DND-41 (cell line): ENCODE results near the gene SIDT2.

Experiments used
- ATAC-seq: fragments of 200-7000 bp; cut with Tn5 transposase; 3 replicates; pipeline ENCODE4 v1.9.1; 2021; ENCODE audit warnings: low read depth; ENCODE audit not compliant: insufficient read depth
- DNase-seq: peaks from one replicate; pipeline ENCODE4 v3.0.0-alpha.2; 2020
- H2AFZ ChIP-seq: 2 replicates; pipeline ENCODE4 v1.6.0; 2012; ENCODE audit warnings: low read depth, low read length
- H3K27ac ChIP-seq: 2 replicates; pipeline ENCODE4 v1.5.1; 2012; ENCODE audit warnings: low read length, inconsistent platforms
- H3K27me3 ChIP-seq: fragments of 200-600 bp; sonication (generic); 2 replicates; pipeline ENCODE4 v1.6.0; 2012; ENCODE audit warnings: low read length, mild to moderate bottlenecking, inconsistent platforms; ENCODE audit not compliant: insufficient read depth, poor library complexity
- H3K36me3 ChIP-seq: 2 replicates; pipeline ENCODE4 v1.5.1; 2012; ENCODE audit warnings: low read length, inconsistent platforms; ENCODE audit not compliant: insufficient read depth
- H3K4me1 ChIP-seq: 2 replicates; pipeline ENCODE4 v1.5.1; 2012; ENCODE audit warnings: mild to moderate bottlenecking, low read length; ENCODE audit not compliant: insufficient read depth
- H3K4me2 ChIP-seq: 2 replicates; pipeline ENCODE4 v1.6.0; 2012; ENCODE audit warnings: mild to moderate bottlenecking, moderate library complexity, low read length, inconsistent platforms; ENCODE audit not compliant: insufficient read depth
- H3K4me3 ChIP-seq, 2 experiments: fragments of 200-600 bp in 1 of 2; shearing (Covaris generic) in 1 of 2; 2 replicates each; pipeline ENCODE4 v1.5.1; 2012 to 2016; ENCODE audit warnings: inconsistent platforms in 2 of 2, low read length in 2 of 2, mild to moderate bottlenecking in 2 of 2, low read depth in 1 of 2, moderate library complexity in 1 of 2
- H3K79me2 ChIP-seq: 2 replicates; pipeline ENCODE4 v1.6.0; 2012; ENCODE audit warnings: low read length, inconsistent platforms; ENCODE audit not compliant: insufficient read depth
- H3K9ac ChIP-seq: 2 replicates; pipeline ENCODE4 v1.6.0; 2012; ENCODE audit warnings: low read depth, mild to moderate bottlenecking, inconsistent platforms, low read length, moderate library complexity
- H3K9me3 ChIP-seq: 2 replicates; pipeline ENCODE4 v1.5.1; 2012; ENCODE audit warnings: low read length, moderate library complexity, mild to moderate bottlenecking, inconsistent platforms; ENCODE audit not compliant: insufficient read depth, severe bottlenecking
- H4K20me1 ChIP-seq: 2 replicates; pipeline ENCODE4 v1.6.0; 2012; ENCODE audit warnings: low read length; ENCODE audit not compliant: insufficient read depth
- EZH2 ChIP-seq: IDR thresholded peaks from 3 replicates; pipeline ENCODE4 v1.6.1; 2012; ENCODE audit warnings: borderline replicate concordance, low read depth, mild to moderate bottlenecking, moderate library complexity, low read length, inconsistent platforms; ENCODE audit not compliant: severe bottlenecking
- TF ChIP-seq, protein P1 (sequence below): IDR thresholded peaks from 2 replicates; pipeline ENCODE4 v1.5.1; 2012; ENCODE audit warnings: borderline replicate concordance, low read length, moderate library complexity, mild to moderate bottlenecking; ENCODE audit not compliant: poor library complexity, severe bottlenecking; ENCODE audit errors: extremely low read depth

SIDT2 gene

DNA sequence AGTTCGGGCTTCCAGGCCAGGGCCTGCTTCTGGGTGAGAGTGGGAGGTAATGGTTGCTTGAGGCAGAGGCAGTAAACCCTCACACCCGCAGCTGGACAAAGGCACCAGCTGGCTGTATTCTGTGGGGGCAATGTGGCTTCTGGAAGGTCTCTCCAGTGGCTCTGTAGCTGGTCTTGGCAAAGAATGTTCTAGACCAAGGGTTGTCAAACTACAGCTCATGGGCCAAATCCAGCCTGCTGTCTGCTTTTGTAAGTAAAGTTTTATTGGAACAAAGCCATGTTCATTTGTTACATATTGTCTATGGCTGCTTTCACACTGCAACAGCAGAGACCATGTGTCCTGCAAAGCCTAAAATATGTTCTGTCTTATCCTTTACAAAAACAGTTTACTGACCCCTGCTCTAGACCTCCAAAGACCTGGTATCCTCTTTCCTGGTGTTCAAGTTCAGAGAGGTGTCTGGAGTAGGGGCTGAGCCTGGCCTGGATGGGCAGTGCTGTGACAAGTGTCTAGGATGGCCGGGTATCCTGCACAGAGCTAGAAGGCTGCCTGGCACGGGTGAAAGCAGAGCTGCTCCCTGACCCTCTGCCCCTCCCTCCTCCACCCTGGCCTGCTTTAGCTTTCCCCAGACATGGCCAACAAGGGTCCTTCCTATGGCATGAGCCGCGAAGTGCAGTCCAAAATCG lies 24.0 kb downstream of the SIDT2 start:
- Histone ChIP-seq H3K9me3 (no peaks in the 10 kb centered on the region), H3K27ac (no peak overlapping the region), H3K36me3 (peaks cover 12% of the 10 kb centered on the region), H4K20me1 (no peaks in the 10 kb centered on the region), H3K4me1 (no peaks in the 10 kb centered on the region), H3K79me2 (no peaks in the 10 kb centered on the region), H3K27me3 (no peaks in the 10 kb centered on the region), H3K9ac (no peak overlapping the region), H3K4me3 (no peak overlapping the region), H3K4me2 (no peak overlapping the region), H2AFZ (no peak overlapping the region)
- TF ChIP-seq, protein P1, sequence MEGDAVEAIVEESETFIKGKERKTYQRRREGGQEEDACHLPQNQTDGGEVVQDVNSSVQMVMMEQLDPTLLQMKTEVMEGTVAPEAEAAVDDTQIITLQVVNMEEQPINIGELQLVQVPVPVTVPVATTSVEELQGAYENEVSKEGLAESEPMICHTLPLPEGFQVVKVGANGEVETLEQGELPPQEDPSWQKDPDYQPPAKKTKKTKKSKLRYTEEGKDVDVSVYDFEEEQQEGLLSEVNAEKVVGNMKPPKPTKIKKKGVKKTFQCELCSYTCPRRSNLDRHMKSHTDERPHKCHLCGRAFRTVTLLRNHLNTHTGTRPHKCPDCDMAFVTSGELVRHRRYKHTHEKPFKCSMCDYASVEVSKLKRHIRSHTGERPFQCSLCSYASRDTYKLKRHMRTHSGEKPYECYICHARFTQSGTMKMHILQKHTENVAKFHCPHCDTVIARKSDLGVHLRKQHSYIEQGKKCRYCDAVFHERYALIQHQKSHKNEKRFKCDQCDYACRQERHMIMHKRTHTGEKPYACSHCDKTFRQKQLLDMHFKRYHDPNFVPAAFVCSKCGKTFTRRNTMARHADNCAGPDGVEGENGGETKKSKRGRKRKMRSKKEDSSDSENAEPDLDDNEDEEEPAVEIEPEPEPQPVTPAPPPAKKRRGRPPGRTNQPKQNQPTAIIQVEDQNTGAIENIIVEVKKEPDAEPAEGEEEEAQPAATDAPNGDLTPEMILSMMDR, result no peak
- TF ChIP-seq EZH2, result no peak
- DNase-seq (no peak), ATAC-seq (no peak)

DNA sequence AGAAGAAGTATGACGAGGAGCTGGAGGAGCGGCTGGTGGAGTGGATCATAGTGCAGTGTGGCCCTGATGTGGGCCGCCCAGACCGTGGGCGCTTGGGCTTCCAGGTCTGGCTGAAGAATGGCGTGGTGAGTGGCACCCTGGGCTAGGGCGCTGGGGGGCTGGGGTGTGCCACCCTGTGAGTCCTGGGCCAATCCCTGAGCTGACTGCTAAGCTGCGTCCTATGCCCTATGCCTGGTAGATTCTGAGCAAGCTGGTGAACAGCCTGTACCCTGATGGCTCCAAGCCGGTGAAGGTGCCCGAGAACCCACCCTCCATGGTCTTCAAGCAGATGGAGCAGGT lies 24.5 kb downstream of the SIDT2 start:
- Histone ChIP-seq H3K4me2 (no peak overlapping the region), H3K27ac (no peak overlapping the region), H3K27me3 (no peaks in the 10 kb centered on the region), H4K20me1 (no peaks in the 10 kb centered on the region), H3K9ac (no peak overlapping the region), H3K9me3 (no peaks in the 10 kb centered on the region), H3K36me3 (peaks cover 12% of the 10 kb centered on the region), H3K4me3 (no peak overlapping the region), H2AFZ (no peak overlapping the region), H3K79me2 (no peaks in the 10 kb centered on the region), H3K4me1 (no peaks in the 10 kb centered on the region)
- no peak for DNase-seq
- ATAC-seq, result no peak
- no peak for TF ChIP-seq EZH2
- TF ChIP-seq, protein P1, result no peak

DNA sequence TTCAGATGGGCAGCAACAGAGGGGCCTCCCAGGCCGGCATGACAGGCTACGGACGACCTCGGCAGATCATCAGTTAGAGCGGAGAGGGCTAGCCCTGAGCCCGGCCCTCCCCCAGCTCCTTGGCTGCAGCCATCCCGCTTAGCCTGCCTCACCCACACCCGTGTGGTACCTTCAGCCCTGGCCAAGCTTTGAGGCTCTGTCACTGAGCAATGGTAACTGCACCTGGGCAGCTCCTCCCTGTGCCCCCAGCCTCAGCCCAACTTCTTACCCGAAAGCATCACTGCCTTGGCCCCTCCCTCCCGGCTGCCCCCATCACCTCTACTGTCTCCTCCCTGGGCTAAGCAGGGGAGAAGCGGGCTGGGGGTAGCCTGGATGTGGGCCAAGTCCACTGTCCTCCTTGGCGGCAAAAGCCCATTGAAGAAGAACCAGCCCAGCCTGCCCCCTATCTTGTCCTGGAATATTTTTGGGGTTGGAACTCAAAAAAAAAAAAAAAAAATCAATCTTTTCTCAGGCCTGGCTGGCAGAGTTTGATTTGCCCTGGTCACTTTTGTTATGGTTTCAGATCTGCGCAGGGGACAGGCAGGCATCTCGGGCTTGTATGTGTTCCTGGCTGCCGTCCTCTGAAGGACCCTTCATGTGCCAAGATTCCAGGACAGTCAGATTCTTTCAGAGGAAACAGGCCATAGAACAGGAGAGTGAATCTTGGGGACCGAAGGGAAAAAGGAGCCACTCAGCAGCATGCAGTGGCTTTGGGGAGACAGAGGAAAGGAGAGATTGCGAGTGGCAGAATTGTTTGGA lies 25.9 kb downstream of the SIDT2 start:
- H3K9ac ChIP-seq, result no peak overlapping the region
- H4K20me1 ChIP-seq, result no peaks in the 10 kb centered on the region
- TF ChIP-seq, protein P1, result no peak
- no peak for TF ChIP-seq EZH2
- no peaks in the 10 kb centered on the region for H3K27me3 ChIP-seq
- H3K4me1 ChIP-seq, result no peaks in the 10 kb centered on the region
- DNase-seq (no peak), ATAC-seq (no peak)
- no peak overlapping the region for H3K4me3 ChIP-seq
- no peaks in the 10 kb centered on the region for H3K9me3 ChIP-seq
- H3K36me3 ChIP-seq, result peaks cover 12% of the 10 kb centered on the region
- no peaks in the 10 kb centered on the region for H3K79me2 ChIP-seq
- H3K27ac ChIP-seq, result no peak overlapping the region
- no peak overlapping the region for H2AFZ ChIP-seq
- no peak overlapping the region for H3K4me2 ChIP-seq
